ENCODE results near the gene DLEC1.

DNA sequence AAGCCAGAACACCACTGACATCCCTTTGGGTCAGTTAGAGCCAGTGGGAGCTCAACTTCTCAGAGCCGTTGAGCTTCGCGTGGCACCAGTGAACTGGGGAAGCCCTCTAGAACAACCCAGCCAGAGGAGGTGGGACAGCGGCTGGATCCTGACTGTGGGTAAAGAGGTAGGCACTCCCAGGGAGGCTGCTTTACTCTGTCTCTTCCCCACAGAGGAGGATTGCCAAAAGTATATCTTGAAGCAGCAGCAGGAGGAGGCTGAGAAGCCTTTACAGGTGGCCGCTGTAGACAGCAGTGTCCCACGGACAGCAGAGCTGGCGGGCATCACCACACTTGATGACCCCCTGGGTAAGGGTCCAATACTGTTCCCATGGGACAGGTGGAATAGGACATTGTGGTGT is 100.6 kb downstream of the DLEC1 start:
- TF ChIP-seq, protein P1, sequence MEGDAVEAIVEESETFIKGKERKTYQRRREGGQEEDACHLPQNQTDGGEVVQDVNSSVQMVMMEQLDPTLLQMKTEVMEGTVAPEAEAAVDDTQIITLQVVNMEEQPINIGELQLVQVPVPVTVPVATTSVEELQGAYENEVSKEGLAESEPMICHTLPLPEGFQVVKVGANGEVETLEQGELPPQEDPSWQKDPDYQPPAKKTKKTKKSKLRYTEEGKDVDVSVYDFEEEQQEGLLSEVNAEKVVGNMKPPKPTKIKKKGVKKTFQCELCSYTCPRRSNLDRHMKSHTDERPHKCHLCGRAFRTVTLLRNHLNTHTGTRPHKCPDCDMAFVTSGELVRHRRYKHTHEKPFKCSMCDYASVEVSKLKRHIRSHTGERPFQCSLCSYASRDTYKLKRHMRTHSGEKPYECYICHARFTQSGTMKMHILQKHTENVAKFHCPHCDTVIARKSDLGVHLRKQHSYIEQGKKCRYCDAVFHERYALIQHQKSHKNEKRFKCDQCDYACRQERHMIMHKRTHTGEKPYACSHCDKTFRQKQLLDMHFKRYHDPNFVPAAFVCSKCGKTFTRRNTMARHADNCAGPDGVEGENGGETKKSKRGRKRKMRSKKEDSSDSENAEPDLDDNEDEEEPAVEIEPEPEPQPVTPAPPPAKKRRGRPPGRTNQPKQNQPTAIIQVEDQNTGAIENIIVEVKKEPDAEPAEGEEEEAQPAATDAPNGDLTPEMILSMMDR (IDR thresholded peaks at IDR 0.05; ENCODE audit: borderline replicate concordance, extremely low read depth, low read length, poor library complexity, severe bottlenecking), result no peak
- no peak for TF ChIP-seq EZH2 (IDR thresholded peaks at IDR 0.05; ENCODE audit: borderline replicate concordance, low read depth, low read length, severe bottlenecking)
